Erythroblast (primary cell): ENCODE results near the gene ZBTB20.

ENCODE experiments used
- GATA1 ChIP-seq: IDR thresholded peaks from 2 replicates; pipeline ENCODE4 v1.6.1; 2011; ENCODE audit warnings: low read depth, mild to moderate bottlenecking, control low read depth, low read length, moderate library complexity
- POLR2A ChIP-seq: IDR thresholded peaks from 2 replicates; pipeline ENCODE4 v1.6.1; 2011; ENCODE audit warnings: mild to moderate bottlenecking, low read length

DNA sequence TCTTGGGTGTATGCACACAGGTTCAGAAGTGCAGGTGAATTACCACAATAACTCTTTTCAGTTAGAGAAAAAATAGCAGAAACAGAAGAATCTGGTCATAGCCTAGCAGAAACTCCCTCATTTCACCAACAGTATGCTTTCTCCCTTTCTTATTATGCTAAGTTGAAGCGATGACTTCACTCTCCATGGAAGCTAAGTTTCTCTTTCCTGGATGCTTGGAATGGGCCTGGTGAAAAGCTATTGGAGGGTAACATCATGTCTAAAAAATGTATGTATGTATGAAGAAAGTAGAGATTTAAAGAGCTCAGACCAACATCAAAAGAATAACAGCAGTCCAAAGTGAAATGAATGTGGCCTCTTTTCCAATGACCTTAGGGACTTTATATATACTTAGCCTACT, 707.8 kb downstream of the ZBTB20 start:
- no peak for TF ChIP-seq POLR2A
- TF ChIP-seq GATA1: no peak
